Loucy (cell line): Measurements from ENCODE around the gene DMWD.

Experiments
- H2AFZ ChIP-seq: fragments of 200-600 bp; sonication (generic); 2 replicates; pipeline ENCODE4 v1.6.0; 2016; ENCODE audit warnings: antibody characterized with exemption, mild to moderate bottlenecking, low read length, moderate library complexity
- H3F3A ChIP-seq: fragments of 200-600 bp; 2 replicates; pipeline ENCODE4 v1.6.0; 2016; ENCODE audit warnings: antibody characterized with exemption, low read depth, mild to moderate bottlenecking
- H3K27me3 ChIP-seq: fragments of 200-600 bp; sonication (generic); 2 replicates; pipeline ENCODE4 v1.6.1; 2014; ENCODE audit warnings: low read length, mild to moderate bottlenecking; ENCODE audit not compliant: insufficient read depth, poor library complexity, severe bottlenecking
- H3K36me3 ChIP-seq: fragments of 200-600 bp; sonication (generic); 2 replicates; pipeline ENCODE4 v1.6.1; 2016; ENCODE audit warnings: low read length; ENCODE audit not compliant: insufficient read depth
- H3K4me1 ChIP-seq: fragments of 200-600 bp; sonication (generic); 2 replicates; pipeline ENCODE4 v1.5.1; 2014; ENCODE audit warnings: low read length, mild to moderate bottlenecking; ENCODE audit not compliant: insufficient read depth, poor library complexity, severe bottlenecking
- H3K4me2 ChIP-seq: fragments of 200-600 bp; sonication (generic); 2 replicates; pipeline ENCODE4 v1.6.0; 2014; ENCODE audit warnings: antibody characterized with exemption, low read length, low read depth, mild to moderate bottlenecking; ENCODE audit not compliant: poor library complexity, severe bottlenecking
- H3K4me3 ChIP-seq: fragments of 200-600 bp; sonication (generic); 2 replicates; pipeline ENCODE4 v1.5.1; 2014; ENCODE audit warnings: low read length, mild to moderate bottlenecking, mixed read lengths; ENCODE audit not compliant: poor library complexity, severe bottlenecking
- H3K79me2 ChIP-seq: fragments of 200-600 bp; sonication (generic); 2 replicates; pipeline ENCODE4 v1.6.1; 2014; ENCODE audit warnings: low read length; ENCODE audit not compliant: insufficient read depth
- H3K9ac ChIP-seq: fragments of 200-600 bp; sonication (generic); 2 replicates; pipeline ENCODE4 v1.6.0; 2014; ENCODE audit warnings: mild to moderate bottlenecking, low read depth, low read length, moderate library complexity; ENCODE audit not compliant: poor library complexity, severe bottlenecking
- H3K9me2 ChIP-seq: fragments of 200-600 bp; sonication (generic); replicated peaks from 2 replicates; pipeline ENCODE4 v1.6.1; 2016; ENCODE audit warnings: low read depth, low read length, mixed read lengths
- H3K9me3 ChIP-seq: fragments of 200-600 bp; sonication (generic); 2 replicates; pipeline ENCODE4 v1.6.1; 2014; ENCODE audit warnings: mild to moderate bottlenecking, antibody characterized with exemption, low read length, low read depth; ENCODE audit not compliant: insufficient read depth
- H4K20me1 ChIP-seq: fragments of 200-600 bp; sonication (generic); 2 replicates; pipeline ENCODE4 v1.6.0; 2014; ENCODE audit warnings: antibody characterized with exemption, low read length, mild to moderate bottlenecking; ENCODE audit not compliant: insufficient read depth, poor library complexity, severe bottlenecking
- CTCF ChIP-seq: fragments of 200-600 bp; sonication (generic); conservative IDR thresholded peaks from 2 replicates; pipeline ENCODE4 v1.5.1; 2014; ENCODE audit warnings: mild to moderate bottlenecking, antibody characterized with exemption, low read length
- EZH2phosphoT487 ChIP-seq: fragments of 200-600 bp; IDR thresholded peaks from 2 replicates; pipeline ENCODE4 v1.6.1; 2018; ENCODE audit warnings: antibody characterized with exemption, mild to moderate bottlenecking, moderate library complexity, borderline replicate concordance

The DMWD gene

GRCh38 chr19:45793178-45793564, 526 bp upstream of the DMWD start:
- Histone ChIP-seq H3K9me2 (no peaks in the 10 kb centered on the region), H3K27me3 (no peaks in the 10 kb centered on the region), H3K9me3 (no peaks in the 10 kb centered on the region), H3K36me3 (peaks cover 5% of the 10 kb centered on the region; the same call in 1 of the 2 replicates), H3F3A (peaks cover 4% of the 10 kb centered on the region; the same call in 1 of the 2 replicates), H3K4me3 (peak overlapping the region; percentile 63), H3K4me1 (peaks cover 22% of the 10 kb centered on the region), H3K79me2 (0 out of 2 replicates have a peak, but pooled peaks cover 4% of the 10 kb centered on the region), H3K9ac (no peak overlapping the region), H3K4me2 (peak overlapping the region; percentile 50), H2AFZ (no peak overlapping the region), H4K20me1 (peaks cover 30% of the 10 kb centered on the region)
- TF ChIP-seq EZH2phosphoT487 (no peak), CTCF (no peak)

- H3K4me3 ChIP-seq = peak overlapping the region; percentile 79
These were observed 738 bp downstream of the DMWD start for GRCh38 chr19:45791744-45792469.

GRCh38 chr19:45790942-45791341, 1.7 kb downstream of the DMWD start:
- H3K9ac ChIP-seq = no peak overlapping the region
- peaks cover 22% of the 10 kb centered on the region for H3K4me1 ChIP-seq
- peaks cover 5% of the 10 kb centered on the region; the same call in 1 of the 2 replicates for H3K36me3 ChIP-seq
- H2AFZ ChIP-seq = no peak overlapping the region
- H3K4me3 ChIP-seq = peak overlapping the region; percentile 79
- peak overlapping the region; percentile 93 for H3K4me2 ChIP-seq
- TF ChIP-seq CTCF (no peak), EZH2phosphoT487 (peak; percentile 79)
- 0 out of 2 replicates have a peak, but pooled peaks cover 4% of the 10 kb centered on the region for H3K79me2 ChIP-seq
- no peaks in the 10 kb centered on the region for H3K9me3 ChIP-seq
- peaks cover 4% of the 10 kb centered on the region; the same call in 1 of the 2 replicates for H3F3A ChIP-seq
- no peaks in the 10 kb centered on the region for H3K9me2 ChIP-seq
- peaks cover 36% of the 10 kb centered on the region for H4K20me1 ChIP-seq
- H3K27me3 ChIP-seq = no peaks in the 10 kb centered on the region

More at GRCh38 chr19:45791744-45792469, 738 bp downstream of the DMWD start:
- H3K79me2 ChIP-seq = 0 out of 2 replicates have a peak, but pooled peaks cover 4% of the 10 kb centered on the region
- H3F3A ChIP-seq = peaks cover 4% of the 10 kb centered on the region; the same call in 1 of the 2 replicates
- H3K9me3 ChIP-seq = no peaks in the 10 kb centered on the region
- H3K9ac ChIP-seq = peak overlapping the region; percentile 60
- no peaks in the 10 kb centered on the region for H3K9me2 ChIP-seq
- peaks cover 5% of the 10 kb centered on the region; the same call in 1 of the 2 replicates for H3K36me3 ChIP-seq
- H2AFZ ChIP-seq = no peak overlapping the region
- peaks cover 32% of the 10 kb centered on the region for H4K20me1 ChIP-seq
- peak overlapping the region; percentile 93 for H3K4me2 ChIP-seq
- TF ChIP-seq EZH2phosphoT487 (no peak), CTCF (no peak)
- no peaks in the 10 kb centered on the region for H3K27me3 ChIP-seq
- H3K4me1 ChIP-seq = peaks cover 22% of the 10 kb centered on the region
